22Rv1 (cell line): ENCODE measurements around the gene MAN2A2.
A peak's percentile ranks its signal among the peaks of the same experiment; 100 is the strongest.

ENCODE experiments used
- H3K27ac ChIP-seq: fragments of 450-650 bp; 2 replicates; pipeline ENCODE4 v1.5.1; 2017
- CTCF ChIP-seq: fragments of 450-650 bp; IDR thresholded peaks from 2 replicates; pipeline ENCODE4 v1.5.1; 2017; ENCODE audit warnings: mild to moderate bottlenecking
- ZFX ChIP-seq: fragments of 450-650 bp; IDR thresholded peaks from 2 replicates; pipeline ENCODE4 v1.6.1; 2017; ENCODE audit warnings: antibody characterized with exemption, borderline replicate concordance

Gene MAN2A2

GRCh38 chr15:90860942-90861675 lies 42.0 kb upstream of the MAN2A2 start:
- TF ChIP-seq CTCF (no peak), ZFX (no peak)
- H3K27ac ChIP-seq = peak overlapping the region; percentile 86

GRCh38 chr15:90862487-90862886 lies 40.6 kb upstream of the MAN2A2 start:
- no peak for TF ChIP-seq CTCF
- TF ChIP-seq ZFX = no peak
- peak overlapping the region; percentile 86 for H3K27ac ChIP-seq

GRCh38 chr15:90862964-90863778 lies 39.9 kb upstream of the MAN2A2 start:
- TF ChIP-seq ZFX (no peak), CTCF (no peak)
- H3K27ac ChIP-seq = peak overlapping the region; percentile 86

- TF ChIP-seq ZFX = no peak
- TF ChIP-seq CTCF = no peak
- H3K27ac ChIP-seq = peak overlapping the region; percentile 86
These were observed 39.1 kb upstream of the MAN2A2 start for GRCh38 chr15:90863987-90864386.

- TF ChIP-seq ZFX = no peak
- H3K27ac ChIP-seq = peak overlapping the region; percentile 86
These were observed 38.6 kb upstream of the MAN2A2 start for GRCh38 chr15:90864507-90864906.

- peak overlapping the region; percentile 78 for H3K27ac ChIP-seq
- no peak for TF ChIP-seq ZFX
- TF ChIP-seq CTCF = no peak
These were observed 37.4 kb upstream of the MAN2A2 start for GRCh38 chr15:90865702-90866101.

- peak overlapping the region; percentile 78 for H3K27ac ChIP-seq
- no peak for TF ChIP-seq ZFX
- TF ChIP-seq CTCF = no peak
These were observed 36.9 kb upstream of the MAN2A2 start for GRCh38 chr15:90866161-90866715.
